Endothelial cell (in vitro differentiated cells): ENCODE measurements around the gene ADGRV1. TPM values are rescaled to one million over a fixed set of nuclear protein-coding genes. Genes with fewer than 3 reads are reported as not detected.

Experiments
- DNase-seq: peaks from one replicate; pipeline ENCODE4 v3.0.0; 2021; ENCODE audit warnings: low spot score
- H3K27ac Mint-ChIP-seq: one replicate; pipeline ENCODE4 v1.8.0; 2021; ENCODE audit warnings: mixed read lengths, inconsistent platforms; ENCODE audit not compliant: unreplicated experiment
- H3K27me3 Mint-ChIP-seq: one replicate; pipeline ENCODE4 v1.8.0; 2021; ENCODE audit warnings: mild to moderate bottlenecking, moderate library complexity, mixed read lengths, inconsistent platforms; ENCODE audit not compliant: unreplicated experiment
- H3K36me3 Mint-ChIP-seq: one replicate; pipeline ENCODE4 v1.8.0; 2021; ENCODE audit warnings: mild to moderate bottlenecking, low read depth, mixed read lengths, inconsistent platforms; ENCODE audit not compliant: unreplicated experiment
- H3K4me1 Mint-ChIP-seq: one replicate; pipeline ENCODE4 v1.8.0; 2021; ENCODE audit warnings: mild to moderate bottlenecking, mixed read lengths, inconsistent platforms; ENCODE audit not compliant: unreplicated experiment
- H3K4me3 Mint-ChIP-seq: one replicate; pipeline ENCODE4 v1.8.0; 2021; ENCODE audit warnings: mild to moderate bottlenecking, mixed read lengths, inconsistent platforms; ENCODE audit not compliant: unreplicated experiment
- H3K9me3 Mint-ChIP-seq: one replicate; pipeline ENCODE4 v1.8.0; 2021; ENCODE audit warnings: mixed read lengths, inconsistent platforms; ENCODE audit not compliant: unreplicated experiment
- total RNA-seq: library from RNA; stranded (reverse); fragmentation: NEBNext Ultra II Directional; extraction: Animal tissue kit (Norgen Biotek cat#: 25700); gene quantifications from one replicate; pipeline ENCODE4 v1.2.1, GENCODE V29; 2021; ENCODE audit not compliant: unreplicated experiment
- TF ChIP-seq, protein P1 (sequence below): fragments of 200-600 bp; sonication (generic); IDR thresholded peaks from one replicate; pipeline ENCODE4 v1.5.0; 2021; ENCODE audit warnings: antibody characterized with exemption; ENCODE audit not compliant: unreplicated experiment

The ADGRV1 gene
- total RNA-seq, 1 donor from 2014 or later, result 23.1 TPM

DNA sequence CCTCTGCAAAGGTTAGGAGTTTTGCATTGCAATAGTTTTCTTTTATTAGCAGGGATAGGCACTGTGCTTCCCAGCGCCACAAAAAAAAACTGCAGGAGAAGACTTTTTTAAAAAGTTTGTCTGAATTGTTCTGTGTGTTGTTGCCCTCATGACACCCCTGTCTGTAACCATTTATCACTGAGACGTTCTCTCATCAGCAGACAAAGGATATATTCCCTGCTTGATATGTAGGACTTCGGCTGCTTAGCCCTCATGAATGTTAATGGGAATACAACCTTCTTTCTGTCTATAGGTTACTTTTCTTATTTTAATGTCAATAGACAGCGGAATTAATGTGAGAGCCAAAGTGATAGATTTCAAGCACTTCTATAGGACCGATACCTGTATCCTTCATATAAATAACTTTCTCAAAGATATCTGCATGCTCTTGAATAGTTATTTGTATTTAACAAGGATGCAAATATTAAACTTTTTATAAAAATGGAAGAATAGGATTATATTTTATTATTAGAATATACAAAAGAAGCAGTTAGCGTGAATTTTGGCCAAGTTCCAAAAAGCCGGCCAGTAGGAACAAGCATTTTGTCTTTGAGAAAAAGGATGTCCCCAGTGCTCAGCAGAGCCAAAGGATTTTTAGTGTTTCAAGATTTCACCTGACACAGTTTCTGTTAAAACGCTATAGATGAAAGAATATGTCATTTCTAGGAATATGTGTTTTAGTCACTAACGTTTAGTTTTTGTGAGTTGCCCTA, 27.7 kb upstream of the ADGRV1 start:
- Mint-ChIP-seq H3K4me3 (no peak overlapping the region), H3K4me1 (peaks cover 21% of the 10 kb centered on the region), H3K27ac (no peak overlapping the region), H3K27me3 (peaks cover 7% of the 10 kb centered on the region), H3K9me3 (no peaks in the 10 kb centered on the region), H3K36me3 (peaks cover 4% of the 10 kb centered on the region)
- TF ChIP-seq, protein P1, sequence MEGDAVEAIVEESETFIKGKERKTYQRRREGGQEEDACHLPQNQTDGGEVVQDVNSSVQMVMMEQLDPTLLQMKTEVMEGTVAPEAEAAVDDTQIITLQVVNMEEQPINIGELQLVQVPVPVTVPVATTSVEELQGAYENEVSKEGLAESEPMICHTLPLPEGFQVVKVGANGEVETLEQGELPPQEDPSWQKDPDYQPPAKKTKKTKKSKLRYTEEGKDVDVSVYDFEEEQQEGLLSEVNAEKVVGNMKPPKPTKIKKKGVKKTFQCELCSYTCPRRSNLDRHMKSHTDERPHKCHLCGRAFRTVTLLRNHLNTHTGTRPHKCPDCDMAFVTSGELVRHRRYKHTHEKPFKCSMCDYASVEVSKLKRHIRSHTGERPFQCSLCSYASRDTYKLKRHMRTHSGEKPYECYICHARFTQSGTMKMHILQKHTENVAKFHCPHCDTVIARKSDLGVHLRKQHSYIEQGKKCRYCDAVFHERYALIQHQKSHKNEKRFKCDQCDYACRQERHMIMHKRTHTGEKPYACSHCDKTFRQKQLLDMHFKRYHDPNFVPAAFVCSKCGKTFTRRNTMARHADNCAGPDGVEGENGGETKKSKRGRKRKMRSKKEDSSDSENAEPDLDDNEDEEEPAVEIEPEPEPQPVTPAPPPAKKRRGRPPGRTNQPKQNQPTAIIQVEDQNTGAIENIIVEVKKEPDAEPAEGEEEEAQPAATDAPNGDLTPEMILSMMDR, result no peak
- DNase-seq, result no peak

DNA sequence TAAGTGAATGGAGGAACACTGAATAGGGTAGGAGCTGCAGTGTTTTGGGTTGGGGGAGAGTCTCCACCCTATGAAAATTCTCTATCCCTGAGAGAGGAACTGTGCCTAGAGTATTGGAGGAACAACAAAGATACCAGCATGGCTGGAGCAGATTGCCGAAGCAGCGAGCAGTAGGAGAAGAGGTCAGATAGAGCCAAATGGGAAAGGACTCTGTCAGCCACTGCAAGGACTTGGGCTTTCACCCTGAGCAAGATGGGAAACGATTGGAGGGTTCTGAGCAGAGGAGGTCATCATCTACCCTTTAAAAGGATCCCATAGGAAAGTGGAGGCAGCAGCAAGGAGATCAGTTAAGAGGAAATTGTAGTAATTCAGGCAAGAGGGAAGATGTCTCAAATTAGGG, 24.8 kb upstream of the ADGRV1 start:
- H3K27me3 Mint-ChIP-seq, result peaks cover 6% of the 10 kb centered on the region
- no peak for DNase-seq
- H3K4me1 Mint-ChIP-seq, result peaks cover 5% of the 10 kb centered on the region
- TF ChIP-seq, protein P1, result no peak
- no peaks in the 10 kb centered on the region for H3K9me3 Mint-ChIP-seq
- H3K36me3 Mint-ChIP-seq, result peaks cover 4% of the 10 kb centered on the region
- H3K4me3 Mint-ChIP-seq, result no peak overlapping the region
- H3K27ac Mint-ChIP-seq, result no peak overlapping the region

DNA sequence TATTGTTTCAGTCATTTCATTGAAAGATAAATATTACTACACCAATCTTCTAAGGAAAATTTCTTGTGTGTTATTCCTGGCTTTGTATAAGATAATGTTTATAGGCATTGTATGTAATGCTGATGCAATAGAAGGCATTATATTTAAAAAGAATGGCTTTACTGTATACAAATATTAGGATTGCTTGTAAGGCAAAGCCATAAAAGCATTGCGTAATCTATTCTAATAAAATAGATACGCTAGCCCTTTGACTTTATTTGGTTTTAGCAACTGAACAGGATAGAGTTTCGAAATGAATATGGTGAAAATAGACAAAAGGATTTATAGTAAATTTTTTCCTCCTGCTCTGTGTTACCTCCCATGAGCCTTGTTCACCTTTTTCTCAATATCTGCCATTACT, 23.7 kb upstream of the ADGRV1 start:
- peaks cover 3% of the 10 kb centered on the region for H3K27me3 Mint-ChIP-seq
- DNase-seq, result no peak
- H3K4me3 Mint-ChIP-seq, result no peak overlapping the region
- no peaks in the 10 kb centered on the region for H3K9me3 Mint-ChIP-seq
- H3K4me1 Mint-ChIP-seq, result peaks cover under 1% of the 10 kb centered on the region
- TF ChIP-seq, protein P1, result no peak
- H3K36me3 Mint-ChIP-seq, result peaks cover 2% of the 10 kb centered on the region
- H3K27ac Mint-ChIP-seq, result no peak overlapping the region

DNA sequence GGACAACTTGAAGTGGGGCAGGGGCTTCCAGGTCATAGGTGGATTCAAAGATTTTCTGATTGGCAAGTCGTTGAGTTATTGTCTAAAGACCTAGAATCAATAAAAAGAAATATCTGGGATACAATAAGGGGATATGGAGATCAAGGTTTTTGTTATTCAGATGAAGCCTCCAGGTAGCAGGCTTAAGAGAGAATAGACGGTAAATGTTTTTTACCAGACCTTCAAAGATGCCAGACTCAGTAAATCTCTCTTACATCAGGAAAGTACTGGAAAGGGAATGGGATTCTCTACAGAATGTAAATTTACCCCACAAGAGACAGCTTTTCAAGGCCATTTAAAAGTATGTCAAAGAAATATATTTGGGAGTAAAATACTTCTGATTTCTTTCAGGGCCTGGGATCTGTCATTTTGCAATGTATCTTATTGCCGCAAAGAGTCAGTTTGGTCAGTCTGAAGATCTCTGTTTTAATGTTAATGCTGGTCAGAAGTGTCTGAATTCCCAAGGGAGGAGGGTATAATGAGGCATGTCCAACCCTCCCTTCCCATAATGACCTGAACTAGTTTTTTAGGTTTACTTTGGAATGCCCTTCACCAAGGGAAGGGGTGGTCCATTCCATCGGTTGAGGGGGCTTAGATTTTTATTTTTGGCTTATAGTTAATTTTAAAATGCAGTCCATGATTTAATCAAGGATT, 15.6 kb upstream of the ADGRV1 start:
- no peak overlapping the region for H3K27ac Mint-ChIP-seq
- TF ChIP-seq, protein P1, result no peak

DNA sequence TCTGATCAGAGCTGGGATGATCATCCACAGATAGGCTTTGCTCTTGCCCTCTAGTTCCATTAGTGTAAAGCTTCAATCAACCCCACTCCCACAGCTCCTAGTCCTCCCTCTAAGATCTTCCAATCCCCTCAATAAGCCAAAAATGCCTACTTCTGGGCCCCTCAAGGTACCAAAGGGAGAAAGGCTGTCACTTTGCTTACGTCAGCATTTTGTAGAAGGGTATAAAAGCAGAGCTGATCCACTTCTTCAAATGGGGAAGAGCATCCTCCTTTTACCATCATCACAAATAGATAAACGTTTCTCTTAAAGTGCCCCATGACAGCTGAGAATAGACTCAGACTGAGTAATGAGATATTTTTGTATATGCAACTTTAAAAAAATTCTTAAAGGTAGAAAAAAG, 13.1 kb upstream of the ADGRV1 start:
- DNase-seq, result no peak
- H3K4me1 Mint-ChIP-seq, result no peaks in the 10 kb centered on the region
- no peaks in the 10 kb centered on the region for H3K9me3 Mint-ChIP-seq
- no peaks in the 10 kb centered on the region for H3K27me3 Mint-ChIP-seq
- TF ChIP-seq, protein P1, result no peak
- no peak overlapping the region for H3K4me3 Mint-ChIP-seq
- no peak overlapping the region for H3K27ac Mint-ChIP-seq
- H3K36me3 Mint-ChIP-seq, result no peaks in the 10 kb centered on the region

More for the DNA sequence above, 15.6 kb upstream of the ADGRV1 start:
- no peaks in the 10 kb centered on the region for H3K27me3 Mint-ChIP-seq
- no peaks in the 10 kb centered on the region for H3K36me3 Mint-ChIP-seq
- no peaks in the 10 kb centered on the region for H3K9me3 Mint-ChIP-seq
- H3K4me1 Mint-ChIP-seq, result no peaks in the 10 kb centered on the region
- no peak for DNase-seq
- H3K4me3 Mint-ChIP-seq, result no peak overlapping the region
